GM12878 (cell line): ENCODE measurements around the gene THEM4. TPM values are rescaled to one million over a fixed set of nuclear protein-coding genes. Genes with fewer than 3 reads are reported as not detected.

Experiments
- ATAC-seq: fragments of 200-7000 bp; cut with Tn5 transposase; 3 replicates; pipeline ENCODE4 v1.9.1; 2020; ENCODE audit warnings: mild to moderate bottlenecking, moderate library complexity
- BruUV-seq: library from RNA; stranded (reverse); fragments of 400-500 nt; replicated peaks from 2 replicates; lab custom pipeline; 2021; lab: Mats Ljungman, UMichigan
- CTCF ChIA-PET: fragments of 300-600 bp; sonication (Branson Sonifier 250); formaldehyde crosslinking; extraction: SDS; loops from one replicate; lab custom pipeline; 2021; ENCODE audit warnings: inconsistent platforms; lab: Yijun Ruan, JAX
- POLR2A ChIA-PET: fragments of 350-600 bp; formaldehyde crosslinking; extraction: SDS; loops from one replicate; lab custom pipeline; 2021; ENCODE audit warnings: inconsistent platforms; lab: Charles Lee
- RAD21 ChIA-PET: fragments of 300-600 bp; sonication (Branson Sonifier 250); formaldehyde crosslinking; loops from one replicate; lab custom pipeline; 2023; ENCODE audit warnings: antibody characterized with exemption; ENCODE audit not compliant: unreplicated experiment; lab: Charles Lee
- SMC1A ChIA-PET: fragments of 300-600 bp; sonication (Branson Sonifier 250); formaldehyde crosslinking; loops from one replicate; lab custom pipeline; 2023; ENCODE audit not compliant: unreplicated experiment, uncharacterized antibody; lab: Charles Lee
- DNase-seq: peaks from one replicate; pipeline ENCODE4 v3.0.0-alpha.2; 2011; ENCODE audit warnings: low read depth, low spot score
- FAIRE-seq: peaks from 3 replicates; lab custom pipeline; 2011; peaks lifted over from hg19 to GRCh38; lab: Jason Lieb, UNC
- H2AFZ ChIP-seq: 2 replicates; pipeline ENCODE4 v1.6.0; 2011; ENCODE audit warnings: low read depth, low read length, control low read depth; ENCODE audit not compliant: control insufficient read depth
- H3K27ac ChIP-seq: 2 replicates; pipeline ENCODE4 v1.5.1; 2011; ENCODE audit warnings: control low read depth; ENCODE audit not compliant: control insufficient read depth, insufficient read depth
- H3K27me3 ChIP-seq, 2 experiments: replicated peaks in 1 of 2; 2 replicates each; pipeline versions ENCODE4 v1.6.0 to v1.6.1; 2011; ENCODE audit warnings: low read length in 1 of 2; ENCODE audit not compliant: control insufficient read depth in 2 of 2, insufficient read depth in 2 of 2
- H3K36me3 ChIP-seq, 2 experiments: 2 replicates each; pipeline ENCODE4 v1.5.1; 2011; ENCODE audit warnings: low read length in 1 of 2; ENCODE audit not compliant: control insufficient read depth in 2 of 2, insufficient read depth in 2 of 2
- H3K4me1 ChIP-seq: 2 replicates; pipeline ENCODE4 v1.6.1; 2011; ENCODE audit warnings: mild to moderate bottlenecking, low read length, moderate library complexity, mixed read lengths; ENCODE audit not compliant: control insufficient read depth, insufficient read depth
- H3K4me2 ChIP-seq: 2 replicates; pipeline ENCODE4 v1.6.0; 2011; ENCODE audit warnings: control low read depth; ENCODE audit not compliant: control insufficient read depth, insufficient read depth
- H3K4me3 ChIP-seq: fragments of 200-600 bp; sonication (generic); 2 replicates; pipeline ENCODE4 v1.5.1; 2016
- H3K79me2 ChIP-seq: 2 replicates; pipeline ENCODE4 v1.6.0; 2011; ENCODE audit warnings: low read length; ENCODE audit not compliant: control insufficient read depth, insufficient read depth
- H3K9ac ChIP-seq: 2 replicates; pipeline ENCODE4 v1.8.0; 2011; ENCODE audit warnings: low read length, control low read depth, mixed read lengths; ENCODE audit not compliant: control insufficient read depth, insufficient read depth
- H3K9me3 ChIP-seq: replicated peaks from 3 replicates; pipeline ENCODE4 v1.5.1; 2011; ENCODE audit warnings: mild to moderate bottlenecking, low read length; ENCODE audit not compliant: control insufficient read depth, insufficient read depth
- H4K20me1 ChIP-seq: 2 replicates; pipeline ENCODE4 v1.6.0; 2011; ENCODE audit not compliant: control insufficient read depth, insufficient read depth
- CHD1 ChIP-seq: IDR thresholded peaks from 2 replicates; pipeline ENCODE4 v1.6.1; 2012; ENCODE audit warnings: low read depth, low read length, improper control_type of control experiment
- EED ChIP-seq: sonication (generic); IDR thresholded peaks from 2 replicates; pipeline ENCODE4 v1.6.1; 2016; ENCODE audit warnings: antibody characterized with exemption, low read depth
- IRF3 ChIP-seq: fragments of 450-650 bp; IDR thresholded peaks from 2 replicates; pipeline ENCODE4 v1.6.1; 2014; ENCODE audit warnings: mild to moderate bottlenecking
- JUND ChIP-seq: IDR thresholded peaks from 2 replicates; pipeline ENCODE4 v1.6.1; 2012; ENCODE audit warnings: low read depth, mild to moderate bottlenecking, low read length, improper control_type of control experiment, moderate library complexity
- KAT2A ChIP-seq: conservative IDR thresholded peaks from 2 replicates; pipeline ENCODE4 v1.6.1; 2011; ENCODE audit warnings: low read depth, low read length; ENCODE audit not compliant: control insufficient read depth
- NR2F1 ChIP-seq: fragments of 450-650 bp; conservative IDR thresholded peaks from 2 replicates; pipeline ENCODE4 v1.6.1; 2017; ENCODE audit warnings: mild to moderate bottlenecking
- RUNX3 ChIP-seq: IDR thresholded peaks from 2 replicates; pipeline ENCODE4 v1.6.1; 2012; ENCODE audit warnings: low read length, inconsistent platforms
- SMAD5 ChIP-seq: IDR thresholded peaks from 2 replicates; pipeline ENCODE4 v1.6.1; 2016; ENCODE audit warnings: antibody characterized with exemption, low read depth
- STAT1 ChIP-seq: fragments of 450-650 bp; conservative IDR thresholded peaks from 2 replicates; pipeline ENCODE4 v1.6.1; 2014; ENCODE audit warnings: antibody characterized with exemption, mild to moderate bottlenecking
- SUZ12 ChIP-seq: fragments of 200-600 bp; sonication (generic); IDR thresholded peaks from one replicate; pipeline ENCODE4 v1.6.1; 2018; ENCODE audit warnings: antibody characterized with exemption, mild to moderate bottlenecking; ENCODE audit not compliant: unreplicated experiment
- TCF7 ChIP-seq: IDR thresholded peaks from 2 replicates; pipeline ENCODE4 v1.6.1; 2014; ENCODE audit warnings: antibody characterized with exemption, borderline replicate concordance
- ZZZ3 ChIP-seq: IDR thresholded peaks from 2 replicates; pipeline ENCODE4 v1.6.1; 2011; ENCODE audit warnings: low read depth; ENCODE audit not compliant: control insufficient read depth, insufficient read length
- WGBS: methylation state at CpG from one replicate; pipeline ENCODE4 v1.1.6; 2016; ENCODE audit warnings: low lambda C conversion rate; ENCODE audit not compliant: insufficient replicate concordance, insufficient coverage; ENCODE audit errors: missing lambda C conversion rate; 5-methylcytosine and 5-hydroxymethylcytosine counted together
- in situ Hi-C: fragments of 300-500 bp; cut with MboI; formaldehyde crosslinking; loops from 9 replicates; pipeline ENCODE4 v1.14.3; 2018; ENCODE audit warnings: mixed read lengths
- intact Hi-C: fragments of 100-400 bp; cut with micrococcal nuclease; formaldehyde crosslinking; loops from one replicate; pipeline ENCODE4 v1.14.2; 2022; ENCODE audit not compliant: unreplicated experiment
- polyA plus RNA-seq, 11 experiments: library from polyadenylated mRNA; depleted of rRNA in 4 of 11; unstranded in 6 of 11; stranded (reverse) in 5 of 11; fragments of >200 nt; fragmentation: Nextera tagmentation in 4 of 11; fragmentation: Illumina TruSeq in 1 of 11; extraction: Ambion mirVana in 4 of 11; extraction: Trizol in 1 of 11; gene quantifications; 1 replicate in 1 of 11; 2 replicates in 10 of 11; pipeline versions ENCODE4 v1.2.1 to v1.2.3, GENCODE V29; 2011 to 2016; ENCODE audit warnings: inconsistent platforms in 2 of 11, missing spikeins in 2 of 11, low read depth in 1 of 11
- total RNA-seq, 4 experiments: library from RNA; depleted of rRNA in 3 of 4; stranded (reverse); fragments of >200 nt in 3 of 4; fragmentation: Illumina TruSeq in 1 of 4; extraction: Trizol in 1 of 4; gene quantifications; 2 replicates each; pipeline versions ENCODE4 v1.2.1 to v1.2.3, GENCODE V29; 2013 to 2021

Gene THEM4
- total and polyA plus RNA-seq, 10 of the 15 experiments (the other 5 are each of a cell fraction or from before 2014, with no cell fraction given): 3.4 to 30.8 (median 17.9) TPM

GRCh38 chr1:151947140-151947539, 37.8 kb upstream of the THEM4 start:
- POLR2A ChIA-PET: no interaction called here

More at GRCh38 chr1:151947140-151947539, 37.8 kb upstream of the THEM4 start:
- CTCF ChIA-PET: interaction anchor here (3.2 kb wide), 1 partner anchor 54 kb away, joined by 13 read pairs; no protein-coding TSS in a partner anchor
- Histone ChIP-seq H3K27ac (no peak overlapping the region), H3K4me3 (no peak overlapping the region), H3K27me3 (peaks cover 0 to 8% of the 10 kb centered on the region in 2 experiments; a peak in 2 of 4 replicates), H3K4me1 (no peaks in the 10 kb centered on the region), H3K9ac (no peak overlapping the region), H3K9me3 (no peaks in the 10 kb centered on the region), H3K36me3 (no peaks in the 10 kb centered on the region), H3K4me2 (no peak overlapping the region), H3K79me2 (no peaks in the 10 kb centered on the region), H4K20me1 (no peaks in the 10 kb centered on the region), H2AFZ (no peak overlapping the region)
- TF ChIP-seq RUNX3: no peak
- no peak for TF ChIP-seq KAT2A
- TF ChIP-seq JUND: no peak
- TF ChIP-seq TCF7: no peak
- no peak for TF ChIP-seq NR2F1
- no peak for TF ChIP-seq STAT1
- no peak for TF ChIP-seq SMAD5
- TF ChIP-seq CHD1: no peak
- TF ChIP-seq IRF3: no peak
- TF ChIP-seq EED: no peak
- no peak for TF ChIP-seq ZZZ3
- TF ChIP-seq SUZ12: no peak
- 62% methylated on average over 2 of the region's 2 CpGs for WGBS
- BruUV-seq: no TSS peak
- in situ Hi-C loops (no loop called here), intact Hi-C loops (no loop called here)
- SMC1A ChIA-PET: no interaction called here
- DNase-seq (no peak), ATAC-seq (no peak), FAIRE-seq (no peak)
- RAD21 ChIA-PET: no interaction called here
